GM18508 (cell line): ENCODE data around the gene BANK1.

Source experiments
- ATAC-seq: cut with Tn5 transposase; IDR thresholded peaks from one replicate; pipeline ENCODE4 v1.9.1; 2021; ENCODE audit warnings: moderate number of reproducible peaks; ENCODE audit not compliant: insufficient read depth, unreplicated experiment

Gene BANK1

DNA sequence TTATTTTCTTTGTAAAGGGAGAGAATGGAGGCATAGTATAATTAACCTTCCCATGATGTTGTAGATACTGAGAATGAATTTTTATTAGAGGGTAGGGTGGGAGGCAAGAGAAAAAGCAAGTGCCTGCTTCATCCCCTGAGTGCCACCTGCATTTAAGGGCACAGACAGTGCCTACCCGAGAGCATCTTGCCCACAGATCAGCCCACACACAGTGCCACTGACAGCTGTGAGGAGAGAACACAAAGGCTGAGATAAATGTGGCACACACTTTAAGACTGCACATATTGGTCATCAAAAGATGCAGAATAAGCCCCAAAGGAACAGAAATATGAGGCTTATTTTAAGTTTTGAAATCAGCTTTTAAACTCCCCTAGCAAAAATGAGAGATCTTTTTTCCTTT is 304.0 kb downstream of the BANK1 start:
- ATAC-seq, result no peak

DNA sequence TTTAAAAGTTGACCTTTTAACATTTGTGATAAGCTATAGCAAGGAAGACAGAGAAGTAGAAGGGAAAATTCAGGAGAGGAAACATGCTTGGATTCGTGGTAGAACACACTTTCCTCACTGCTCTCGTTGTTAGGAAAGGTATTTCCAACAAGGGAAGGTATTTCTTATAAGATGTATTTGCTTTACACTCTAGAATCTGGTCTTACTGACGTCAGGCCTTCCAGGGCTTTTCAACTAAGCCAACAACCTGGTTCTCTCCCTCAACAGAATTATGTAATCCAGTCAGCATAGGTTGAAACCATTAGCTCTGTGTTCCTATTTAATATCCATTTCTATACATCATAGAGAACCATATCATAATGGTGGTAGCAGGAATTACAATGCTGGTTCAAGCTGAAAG is 312.8 kb downstream of the BANK1 start:
- ATAC-seq, result no peak

DNA sequence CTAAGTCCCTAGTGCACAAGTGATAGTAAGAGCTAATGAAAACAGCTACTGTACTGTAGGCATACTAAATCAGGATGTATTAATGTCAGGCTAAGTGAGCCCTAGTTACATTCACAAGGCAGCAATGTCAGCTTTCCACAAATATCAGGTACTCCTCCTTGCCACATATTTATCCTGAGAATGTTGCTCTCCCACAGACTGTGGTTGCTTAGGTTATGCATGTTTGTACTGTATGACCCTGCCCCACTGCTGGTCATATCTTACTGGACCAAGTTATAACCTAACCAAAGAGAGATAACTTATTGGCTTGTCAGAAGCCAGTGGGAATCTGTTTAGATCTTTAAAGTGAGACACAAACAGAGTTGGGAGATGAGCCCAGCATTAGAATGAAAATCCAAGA is 313.7 kb downstream of the BANK1 start:
- ATAC-seq, result no peak

DNA sequence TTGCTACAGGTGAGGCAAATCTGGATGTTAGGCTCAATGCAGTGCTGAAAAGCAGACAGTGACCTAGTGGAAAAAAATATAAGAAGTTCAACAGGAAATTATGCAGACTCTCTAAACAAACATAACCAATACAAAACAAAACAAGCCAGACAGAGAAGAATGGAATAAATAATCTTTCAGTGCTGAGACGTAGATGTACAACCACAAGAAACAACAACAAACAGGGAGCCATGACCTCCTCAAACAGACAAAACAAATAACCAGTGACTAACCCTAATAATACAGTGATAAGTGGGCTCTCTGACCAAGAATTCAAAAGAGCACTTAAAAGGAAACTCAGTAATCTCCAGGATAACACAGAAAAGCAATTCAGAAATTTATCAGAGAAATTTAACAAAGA is 315.5 kb downstream of the BANK1 start:
- no peak for ATAC-seq

- ATAC-seq, result no peak
Measured at GRCh38 chr4:102114118-102114630, 323.6 kb downstream of the BANK1 start.

- no peak for ATAC-seq
Measured at GRCh38 chr4:102116121-102116520, 325.6 kb downstream of the BANK1 start.

GRCh38 chr4:102120846-102121245 is 330.3 kb downstream of the BANK1 start:
- no peak for ATAC-seq
